GM12878 (cell line): Measurements from ENCODE around the gene BCAR3.

ENCODE experiments used
- CHD2 ChIP-seq: IDR thresholded peaks from 2 replicates; pipeline ENCODE4 v1.6.1; 2011; ENCODE audit warnings: low read depth, low read length, improper control_type of control experiment, borderline replicate concordance
- NBN ChIP-seq: fragments of 450-650 bp; IDR thresholded peaks from 2 replicates; pipeline ENCODE4 v1.6.1; 2016
- TAF1 ChIP-seq: IDR thresholded peaks from 2 replicates; pipeline ENCODE4 v1.6.1; 2011; ENCODE audit warnings: mild to moderate bottlenecking, low read depth, low read length, borderline replicate concordance
- TBL1XR1 ChIP-seq: IDR thresholded peaks from 2 replicates; pipeline ENCODE4 v1.6.1; 2012; ENCODE audit warnings: low read depth, low read length, improper control_type of control experiment
- USF2 ChIP-seq: IDR thresholded peaks from 2 replicates; pipeline ENCODE4 v1.6.1; 2011; ENCODE audit warnings: low read depth, low read length, improper control_type of control experiment, borderline replicate concordance
- TF ChIP-seq, protein P1 (sequence below), 3 experiments: IDR thresholded peaks in 2 of 3; conservative IDR thresholded peaks in 1 of 3; 2 replicates each; pipeline ENCODE4 v1.5.1; 2011; ENCODE audit warnings: low read depth in 3 of 3, low read length in 3 of 3, mild to moderate bottlenecking in 3 of 3, control low read depth in 2 of 3, moderate library complexity in 2 of 3, inconsistent platforms in 1 of 3, mixed read lengths in 1 of 3; ENCODE audit not compliant: control insufficient read depth in 2 of 3, insufficient read depth in 1 of 3; ENCODE audit errors: extremely low read depth in 1 of 3

DNA sequence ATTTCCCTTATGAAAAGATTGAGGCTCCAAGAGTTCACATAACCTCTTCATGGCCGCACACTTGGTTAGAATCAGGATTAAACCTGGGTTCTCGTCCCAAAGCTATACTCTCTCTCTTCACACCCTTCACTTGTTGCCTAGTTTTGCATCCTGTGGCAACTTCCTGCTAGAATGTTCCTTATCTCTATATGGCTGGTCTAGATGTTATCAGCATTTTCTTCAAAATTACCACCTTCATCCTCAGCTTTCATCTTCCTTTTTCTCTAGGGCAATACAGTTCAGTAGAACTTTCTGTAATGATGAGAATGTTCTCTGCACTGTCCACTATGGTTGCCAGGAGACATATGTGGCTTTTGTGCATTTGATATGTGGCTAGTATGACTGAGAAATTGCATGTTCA, 31.1 kb upstream of the BCAR3 start:
- TF ChIP-seq, protein P1, sequence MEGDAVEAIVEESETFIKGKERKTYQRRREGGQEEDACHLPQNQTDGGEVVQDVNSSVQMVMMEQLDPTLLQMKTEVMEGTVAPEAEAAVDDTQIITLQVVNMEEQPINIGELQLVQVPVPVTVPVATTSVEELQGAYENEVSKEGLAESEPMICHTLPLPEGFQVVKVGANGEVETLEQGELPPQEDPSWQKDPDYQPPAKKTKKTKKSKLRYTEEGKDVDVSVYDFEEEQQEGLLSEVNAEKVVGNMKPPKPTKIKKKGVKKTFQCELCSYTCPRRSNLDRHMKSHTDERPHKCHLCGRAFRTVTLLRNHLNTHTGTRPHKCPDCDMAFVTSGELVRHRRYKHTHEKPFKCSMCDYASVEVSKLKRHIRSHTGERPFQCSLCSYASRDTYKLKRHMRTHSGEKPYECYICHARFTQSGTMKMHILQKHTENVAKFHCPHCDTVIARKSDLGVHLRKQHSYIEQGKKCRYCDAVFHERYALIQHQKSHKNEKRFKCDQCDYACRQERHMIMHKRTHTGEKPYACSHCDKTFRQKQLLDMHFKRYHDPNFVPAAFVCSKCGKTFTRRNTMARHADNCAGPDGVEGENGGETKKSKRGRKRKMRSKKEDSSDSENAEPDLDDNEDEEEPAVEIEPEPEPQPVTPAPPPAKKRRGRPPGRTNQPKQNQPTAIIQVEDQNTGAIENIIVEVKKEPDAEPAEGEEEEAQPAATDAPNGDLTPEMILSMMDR (IDR thresholded peaks at IDR 0.05 in 2 of 3, conservative IDR thresholded peaks at IDR 0.05 in 1 of 3; ENCODE audit: control insufficient read depth in 2 of 3, extremely low read depth in 1 of 3, insufficient read depth in 1 of 3, low read depth in 3 of 3, low read length in 3 of 3): no peak
- TF ChIP-seq NBN (no peak), USF2 (no peak), TAF1 (no peak), TBL1XR1 (no peak), CHD2 (no peak)
